Measurements from ENCODE around the gene CASS4. TPM values are rescaled to one million over a fixed set of nuclear protein-coding genes. Genes with fewer than 3 reads are reported as not detected.

The CASS4 gene
- total and polyA plus RNA-seq, 2 donors (not counting 1 experiment from before 2014, with no cell fraction given): 17.7 to 65.8 TPM

GRCh38 chr20:56430957-56431356 lies 18.9 kb downstream of the CASS4 start:
- peaks cover 52% of the 10 kb centered on the region for H3K4me1 ChIP-seq (ENCODE audit: control insufficient read depth, extremely low read depth, insufficient read depth, low read length)
- H3K4me2 ChIP-seq (ENCODE audit: extremely low read depth, insufficient read depth, low read length): no peak overlapping the region
- peaks cover 36% of the 10 kb centered on the region for H3K79me2 ChIP-seq (ENCODE audit: control insufficient read depth, insufficient read depth, low read length)
- H3K27me3 ChIP-seq (ENCODE audit: control insufficient read depth, insufficient read depth, low read length): no peaks in the 10 kb centered on the region
- H3K9me3 ChIP-seq (ENCODE audit: control insufficient read depth, insufficient read depth, low read depth, low read length): no peaks in the 10 kb centered on the region
- no peak overlapping the region for H2AFZ ChIP-seq (ENCODE audit: low read length)
- H3K36me3 ChIP-seq (ENCODE audit: control insufficient read depth, insufficient read depth, low read length): peaks cover 6% of the 10 kb centered on the region
- no peak overlapping the region for H3K4me3 ChIP-seq (replicated peaks in 1 of 4; ENCODE audit: control extremely low read depth in 1 of 4, insufficient read depth in 1 of 4, low read depth in 3 of 4, low read length in 4 of 4)
- DNase-seq (ENCODE audit: low read depth in 2 of 2): no peak
- H4K20me1 ChIP-seq (ENCODE audit: control insufficient read depth, extremely low read depth, insufficient read depth, low read length): no peaks in the 10 kb centered on the region
- peak overlapping the region; percentile 98 for H3K27ac ChIP-seq (ENCODE audit: insufficient read depth, low read length)
- H3K9ac ChIP-seq (ENCODE audit: insufficient read depth, low read length): no peak overlapping the region
- no peak for TF ChIP-seq CTCF (conservative IDR thresholded peaks at IDR 0.05 in 1 of 2, IDR thresholded peaks at IDR 0.05 in 1 of 2; ENCODE audit: low read depth in 1 of 2, low read length in 2 of 2)
- TF ChIP-seq EZH2 (IDR thresholded peaks at IDR 0.05; ENCODE audit: low read length, missing control alignments): no peak

GRCh38 chr20:56431471-56431870 lies 19.4 kb downstream of the CASS4 start:
- H2AFZ ChIP-seq (ENCODE audit: low read length): no peak overlapping the region
- H3K9me3 ChIP-seq (ENCODE audit: control insufficient read depth, insufficient read depth, low read depth, low read length): no peaks in the 10 kb centered on the region
- no peaks in the 10 kb centered on the region for H4K20me1 ChIP-seq (ENCODE audit: control insufficient read depth, extremely low read depth, insufficient read depth, low read length)
- H3K36me3 ChIP-seq (ENCODE audit: control insufficient read depth, insufficient read depth, low read length): peaks cover 6% of the 10 kb centered on the region
- TF ChIP-seq EZH2 (IDR thresholded peaks at IDR 0.05; ENCODE audit: low read length, missing control alignments) (no peak), CTCF (conservative IDR thresholded peaks at IDR 0.05 in 1 of 2, IDR thresholded peaks at IDR 0.05 in 1 of 2; ENCODE audit: low read depth in 1 of 2, low read length in 2 of 2) (no peak)
- H3K4me2 ChIP-seq (ENCODE audit: extremely low read depth, insufficient read depth, low read length): no peak overlapping the region
- H3K79me2 ChIP-seq (ENCODE audit: control insufficient read depth, insufficient read depth, low read length): peaks cover 34% of the 10 kb centered on the region
- H3K4me1 ChIP-seq (ENCODE audit: control insufficient read depth, extremely low read depth, insufficient read depth, low read length): peaks cover 52% of the 10 kb centered on the region
- peak overlapping the region; percentile 34 for H3K27ac ChIP-seq (ENCODE audit: insufficient read depth, low read length)
- H3K27me3 ChIP-seq (ENCODE audit: control insufficient read depth, insufficient read depth, low read length): no peaks in the 10 kb centered on the region
- H3K4me3 ChIP-seq (replicated peaks in 1 of 4; ENCODE audit: control extremely low read depth in 1 of 4, insufficient read depth in 1 of 4, low read depth in 3 of 4, low read length in 4 of 4): no peak overlapping the region
- H3K9ac ChIP-seq (ENCODE audit: insufficient read depth, low read length): no peak overlapping the region
- DNase-seq (ENCODE audit: low read depth in 2 of 2): no peak

GRCh38 chr20:56433221-56433879 lies 21.3 kb downstream of the CASS4 start:
- H4K20me1 ChIP-seq (ENCODE audit: control insufficient read depth, extremely low read depth, insufficient read depth, low read length): no peaks in the 10 kb centered on the region
- H3K27ac ChIP-seq (ENCODE audit: insufficient read depth, low read length): peak overlapping the region; percentile 96
- H2AFZ ChIP-seq (ENCODE audit: low read length): no peak overlapping the region
- H3K9ac ChIP-seq (ENCODE audit: insufficient read depth, low read length): peak overlapping the region; percentile 39
- H3K4me3 ChIP-seq (replicated peaks in 1 of 4; ENCODE audit: control extremely low read depth in 1 of 4, insufficient read depth in 1 of 4, low read depth in 3 of 4, low read length in 4 of 4): no peak overlapping the region
- DNase-seq (ENCODE audit: low read depth in 2 of 2): no peak
- peaks cover 14% of the 10 kb centered on the region for H3K36me3 ChIP-seq (ENCODE audit: control insufficient read depth, insufficient read depth, low read length)
- no peaks in the 10 kb centered on the region for H3K9me3 ChIP-seq (ENCODE audit: control insufficient read depth, insufficient read depth, low read depth, low read length)
- TF ChIP-seq CTCF (conservative IDR thresholded peaks at IDR 0.05 in 1 of 2, IDR thresholded peaks at IDR 0.05 in 1 of 2; ENCODE audit: low read depth in 1 of 2, low read length in 2 of 2) (no peak), EZH2 (IDR thresholded peaks at IDR 0.05; ENCODE audit: low read length, missing control alignments) (no peak)
- H3K4me2 ChIP-seq (ENCODE audit: extremely low read depth, insufficient read depth, low read length): peak overlapping the region; percentile 39
- peaks cover 54% of the 10 kb centered on the region for H3K4me1 ChIP-seq (ENCODE audit: control insufficient read depth, extremely low read depth, insufficient read depth, low read length)
- no peaks in the 10 kb centered on the region for H3K27me3 ChIP-seq (ENCODE audit: control insufficient read depth, insufficient read depth, low read length)
- H3K79me2 ChIP-seq (ENCODE audit: control insufficient read depth, insufficient read depth, low read length): peaks cover 34% of the 10 kb centered on the region

All from fibroblast of lung (primary cell).